Activated gamma-delta T cell (primary cell): ENCODE results near the gene TBC1D23.
A peak's percentile ranks its signal among the peaks of the same experiment; 100 is the strongest.
"Not testable (repeated sequence)": the region's sequence is repeated elsewhere in the genome, so short reads cannot be mapped to it uniquely, and the experiment has no call there.

ENCODE experiments used
- DNase-seq: peaks from one replicate; lab custom pipeline; 2025; lab: John Stamatoyannopoulos, UW

TBC1D23 gene

DNA sequence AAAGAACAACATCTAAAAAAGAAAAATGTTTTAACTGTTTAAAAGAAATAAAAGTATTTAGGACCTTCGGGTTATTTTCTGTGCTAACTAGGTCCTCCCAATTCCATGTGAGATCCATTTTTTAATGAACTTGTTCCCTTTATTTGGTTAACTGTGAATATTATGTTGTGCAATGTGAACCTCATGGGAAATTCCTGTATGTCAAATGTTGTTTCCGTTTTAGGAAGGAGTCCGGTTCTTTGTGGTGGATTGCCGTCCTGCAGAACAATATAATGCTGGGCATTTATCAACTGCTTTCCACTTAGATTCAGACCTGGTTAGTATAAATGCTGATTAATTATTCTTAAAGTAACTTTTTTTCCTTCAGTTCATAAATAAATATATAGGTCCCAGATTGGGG is 38.2 kb downstream of the TBC1D23 start:
- DNase-seq, result no peak

DNA sequence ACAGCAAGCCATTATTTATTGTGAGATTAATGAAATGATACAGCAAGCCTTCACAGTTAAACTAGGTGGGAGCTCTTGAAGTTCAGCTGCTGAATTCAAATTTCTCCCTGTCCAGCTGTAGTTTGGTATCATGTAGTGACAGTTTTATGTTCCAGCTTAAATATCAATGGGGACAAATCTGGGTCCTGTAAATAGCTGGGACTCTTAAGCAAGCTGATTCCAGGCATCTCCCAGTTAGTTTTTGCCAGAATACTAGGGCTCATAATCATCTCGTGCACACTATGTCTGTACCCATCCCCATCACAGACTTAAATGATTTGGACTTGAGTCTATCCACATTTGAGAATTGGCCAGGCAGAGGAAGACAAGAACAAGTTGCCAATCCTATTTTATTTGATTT is 45.9 kb downstream of the TBC1D23 start:
- DNase-seq, result no peak

- DNase-seq, result no peak
Measured at GRCh38 chr3:100310355-100310965, 49.7 kb downstream of the TBC1D23 start.

DNA sequence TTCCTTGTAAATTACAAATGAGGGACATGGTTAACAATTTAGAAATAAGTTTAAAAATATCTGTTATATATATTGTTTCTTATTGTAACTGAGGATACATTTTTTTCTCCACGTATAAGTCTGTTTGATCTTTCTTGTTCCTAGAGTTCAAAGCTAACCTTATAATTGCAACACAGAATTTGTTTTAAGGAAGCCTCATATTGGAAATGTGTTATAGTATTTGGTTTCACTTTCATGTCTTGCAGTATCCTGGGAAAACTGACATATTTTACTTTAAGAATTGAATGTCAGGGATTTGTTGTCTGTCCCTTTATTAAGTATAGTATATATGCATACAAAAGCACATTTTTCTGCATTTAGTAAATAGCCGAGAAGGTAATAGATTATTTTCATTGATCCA is 50.2 kb downstream of the TBC1D23 start:
- DNase-seq, result no peak

DNA sequence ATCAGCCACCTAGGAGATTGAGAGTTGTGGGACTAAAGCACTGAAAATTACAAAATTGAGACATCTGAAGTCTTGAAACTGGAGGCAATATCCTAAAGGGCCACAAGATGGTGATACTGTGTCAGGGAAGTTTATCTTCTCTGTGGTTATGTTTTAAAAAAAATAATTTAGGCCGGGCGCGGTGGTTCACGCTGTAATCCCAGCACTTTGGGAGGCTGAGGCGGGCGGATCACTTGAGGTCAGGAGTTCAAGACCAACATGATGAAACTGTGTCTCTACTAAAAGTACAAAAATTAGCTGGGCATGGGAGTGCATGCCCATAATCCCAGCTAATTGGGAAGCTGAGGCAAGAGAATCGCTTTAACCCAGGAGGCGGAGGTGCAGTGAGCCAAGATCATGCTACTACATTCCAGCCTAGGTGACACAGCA is 55.9 kb downstream of the TBC1D23 start:
- DNase-seq, result no peak

DNA sequence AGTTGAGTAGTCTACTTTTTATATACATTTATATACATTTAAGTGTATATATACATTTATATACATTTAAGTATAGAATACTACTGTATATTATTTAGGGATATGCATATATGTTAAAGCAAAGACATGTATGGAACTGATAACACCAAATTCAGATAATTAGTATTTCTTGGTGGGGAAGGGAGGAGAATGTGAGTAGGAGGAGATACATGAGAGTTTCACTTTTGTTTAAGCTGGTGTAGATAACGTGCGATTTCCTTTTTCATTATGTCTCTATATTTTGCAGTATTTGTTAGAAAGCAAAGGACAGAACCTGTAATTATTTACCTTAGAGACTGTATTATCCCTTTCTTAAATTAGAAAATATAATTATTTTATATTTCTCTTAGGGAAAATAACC is 57.1 kb downstream of the TBC1D23 start:
- DNase-seq, result no peak

DNA sequence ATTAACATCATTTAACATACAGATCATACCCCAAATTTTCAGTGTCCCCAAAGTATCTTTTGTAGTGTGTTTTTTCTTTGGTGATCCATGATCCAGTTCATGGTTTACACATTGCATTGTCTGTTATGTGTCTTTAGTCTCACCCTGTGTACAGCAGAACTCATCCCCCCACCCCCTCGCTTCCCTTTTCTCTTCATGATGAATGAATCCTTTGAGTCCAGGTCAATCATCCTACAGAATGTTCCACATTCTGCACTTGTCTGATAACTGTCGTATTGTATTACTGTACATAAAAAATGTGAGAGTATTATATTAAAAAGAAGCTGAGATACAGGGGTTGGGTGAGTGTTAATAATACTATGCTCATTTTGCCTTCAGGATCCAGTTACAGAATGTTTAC is 59.2 kb downstream of the TBC1D23 start:
- no peak for DNase-seq

DNA sequence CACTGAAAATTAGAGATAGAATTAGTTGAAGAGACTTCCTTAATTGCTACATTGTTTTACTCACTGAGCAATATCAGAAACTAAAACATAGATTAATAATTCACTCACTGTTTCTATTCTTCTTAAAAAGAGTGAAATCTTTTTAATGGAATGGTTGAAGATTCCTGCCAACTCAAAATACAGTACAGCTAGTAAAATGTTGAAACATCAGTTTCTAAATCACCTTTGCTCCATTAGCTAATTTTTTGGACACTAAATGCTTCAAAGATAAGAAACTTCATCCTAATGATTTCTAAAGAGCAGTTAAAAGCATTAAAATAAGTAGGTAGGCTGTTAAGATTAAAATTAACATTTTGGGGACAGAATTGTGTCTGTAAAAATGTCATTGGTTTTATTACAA is 63.3 kb downstream of the TBC1D23 start:
- no peak for DNase-seq

DNA sequence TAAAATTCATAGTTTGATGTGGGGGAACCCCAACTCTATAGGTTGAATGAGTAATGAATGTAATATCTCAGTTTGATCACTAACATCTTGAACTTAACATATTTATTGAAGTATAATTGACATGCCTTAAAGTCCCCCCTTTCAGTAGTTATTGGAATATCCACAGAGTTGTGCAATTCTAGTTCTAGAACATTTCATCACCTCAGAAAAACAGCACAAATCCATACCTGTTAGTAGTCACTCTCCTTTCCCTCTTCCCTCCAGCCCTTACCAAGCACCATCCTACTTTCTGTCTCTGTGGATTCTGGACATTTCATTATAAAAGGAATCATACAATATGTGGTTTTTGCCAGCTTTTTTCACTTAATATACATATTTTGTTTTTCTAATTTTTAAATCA is 65.0 kb downstream of the TBC1D23 start:
- DNase-seq, result no peak

GRCh38 chr3:100327377-100327776 is 66.6 kb downstream of the TBC1D23 start:
- DNase-seq, result not testable (repeated sequence)

DNA sequence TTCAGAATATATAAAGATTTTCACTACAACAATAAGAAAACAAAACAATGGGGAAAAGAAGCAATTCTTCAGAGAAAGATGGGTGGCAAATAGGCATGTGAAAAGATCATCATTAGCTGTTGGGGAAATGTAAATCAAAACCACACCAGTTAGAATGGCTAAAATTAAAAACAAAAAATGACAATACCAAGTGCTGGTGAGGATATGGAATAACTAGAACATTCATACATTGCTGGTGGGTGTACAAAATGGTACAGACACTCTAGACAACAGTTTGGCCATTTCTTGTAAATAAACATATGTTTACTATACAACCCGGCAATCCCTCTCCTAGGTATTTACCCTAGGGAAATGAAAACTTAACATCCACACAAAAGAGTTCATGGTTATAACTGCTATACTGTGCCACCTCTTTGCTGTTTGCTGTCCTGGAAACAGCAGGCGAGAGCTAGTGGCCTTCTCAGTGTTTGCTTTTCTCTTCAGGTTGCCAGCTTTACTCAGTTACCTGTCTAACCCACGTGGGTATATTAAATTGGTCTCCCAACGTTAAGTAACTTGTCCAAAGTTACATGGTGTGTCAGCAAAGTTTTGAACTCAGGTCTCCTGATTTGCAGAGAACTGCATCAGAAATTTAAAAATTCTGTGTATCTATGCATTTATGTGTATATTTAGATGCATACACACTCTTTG is 69.2 kb downstream of the TBC1D23 start:
- no peak for DNase-seq

GRCh38 chr3:100330651-100331050 is 69.9 kb downstream of the TBC1D23 start:
- DNase-seq, result no peak

GRCh38 chr3:100331660-100332059 is 70.9 kb downstream of the TBC1D23 start:
- DNase-seq, result no peak

DNA sequence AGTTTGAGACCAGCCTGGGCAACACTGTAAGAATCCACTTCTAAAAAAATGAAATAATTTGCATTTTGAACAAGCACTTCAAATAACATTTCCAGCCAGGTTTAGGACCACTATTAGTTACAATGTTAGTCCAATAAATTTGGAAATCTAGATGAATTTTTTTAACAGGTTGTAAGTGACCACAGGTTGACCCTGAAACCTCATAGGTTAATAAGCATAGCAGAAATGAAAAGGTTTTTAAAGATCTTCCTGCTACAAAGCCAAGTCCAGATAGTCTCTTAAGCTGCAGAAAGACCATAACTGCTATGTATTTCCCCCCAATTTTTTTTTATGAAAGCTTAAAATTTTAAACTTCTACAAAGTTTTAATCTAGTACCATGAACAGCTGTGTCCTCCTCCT is 72.3 kb downstream of the TBC1D23 start:
- DNase-seq, result no peak

DNA sequence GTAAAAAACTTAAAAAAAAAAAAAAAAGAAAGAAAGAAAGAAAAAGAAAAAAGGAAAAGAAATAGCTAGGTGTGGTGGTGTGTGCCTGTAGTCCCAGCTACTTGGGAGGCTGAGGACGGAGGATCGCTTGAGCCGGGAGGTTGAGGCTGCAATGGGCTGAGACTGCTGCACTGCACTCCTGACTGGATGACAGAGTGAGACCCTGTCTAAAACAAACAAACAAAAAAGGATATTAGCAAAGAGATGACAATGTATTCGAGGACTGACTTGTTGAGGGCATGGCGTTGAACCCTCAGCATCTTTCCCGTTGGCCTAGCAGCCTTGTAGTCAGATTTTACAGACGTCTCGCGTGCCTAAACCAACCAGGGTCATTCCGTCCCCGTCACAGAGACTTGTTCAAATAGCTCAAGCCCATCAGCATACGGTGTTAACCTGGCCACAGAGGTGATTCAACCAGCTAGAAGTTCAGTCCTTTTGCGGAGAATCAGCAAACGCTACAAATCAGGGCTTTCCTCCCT is 73.2 kb downstream of the TBC1D23 start:
- DNase-seq, result no peak

DNA sequence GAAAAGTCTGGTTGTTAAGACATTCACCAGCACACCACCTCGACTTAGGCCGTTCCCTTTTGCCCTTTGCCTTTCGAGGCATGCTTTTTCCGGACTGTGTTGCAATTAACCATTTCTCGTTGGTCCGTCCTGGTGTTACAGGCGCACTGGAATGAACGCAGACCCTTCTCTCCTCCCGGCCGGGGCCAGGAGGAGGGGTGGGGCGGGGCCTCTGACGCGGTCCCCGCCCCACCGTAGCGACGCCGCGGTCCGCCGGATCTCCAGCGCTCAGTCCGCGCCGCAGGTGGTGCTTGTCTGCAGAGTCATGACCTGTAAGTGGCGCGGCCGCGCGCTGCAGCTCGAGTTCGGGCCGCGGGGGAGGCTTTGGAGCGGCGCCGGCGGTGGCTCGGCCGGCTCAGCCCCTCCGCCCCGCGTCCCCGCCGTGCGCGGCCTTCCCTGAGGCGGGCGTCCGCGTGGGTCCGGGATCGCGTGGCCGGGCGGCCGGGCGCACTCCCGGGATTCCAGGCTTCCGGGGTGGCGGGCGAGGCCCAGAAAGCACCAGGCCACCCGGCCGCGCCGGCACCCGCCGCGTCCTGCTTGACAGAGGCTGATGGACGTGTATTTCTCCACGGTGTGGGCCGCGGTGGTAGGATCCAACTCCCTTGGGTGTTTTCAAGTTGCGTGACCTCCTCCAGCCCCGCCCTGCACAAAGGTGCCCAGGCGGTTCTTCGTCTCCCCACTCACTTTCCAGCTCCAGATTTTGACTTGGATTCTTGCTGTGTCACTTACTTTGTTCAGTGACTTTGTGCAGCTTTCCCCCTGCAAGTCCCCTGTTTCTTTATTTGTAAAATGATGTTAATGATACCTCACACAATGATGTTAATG is 73.9 kb downstream of the TBC1D23 start, which contains the start of gene NIT2:
TSS of gene NIT2 (plus strand) at position 270 of the 864 bp plus-strand sequence. CDS start at position 305, 35 bp downstream.
- peak; percentile 70 for DNase-seq

- DNase-seq, result no peak
Measured at GRCh38 chr3:100335434-100335833, 74.6 kb downstream of the TBC1D23 start.

DNA sequence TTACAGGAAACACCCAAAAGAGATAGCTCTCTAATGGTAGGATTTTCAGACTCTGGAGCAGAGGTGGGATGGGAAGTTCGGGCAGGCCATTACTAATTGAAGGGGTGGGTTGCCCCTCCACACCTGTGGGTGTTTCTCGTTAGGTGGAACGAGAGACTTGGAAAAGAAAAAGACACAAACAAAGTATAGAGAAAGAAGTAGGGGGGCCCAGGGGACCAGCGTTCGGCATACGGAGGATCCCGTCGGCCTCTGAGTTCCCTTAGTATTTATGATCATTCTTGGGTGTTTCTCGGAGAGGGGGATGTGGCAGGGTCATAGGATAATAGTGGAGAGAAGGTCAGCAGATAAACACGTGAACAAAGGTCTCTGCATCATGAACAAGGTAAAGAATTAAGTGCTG is 75.4 kb downstream of the TBC1D23 start:
- not testable (repeated sequence) for DNase-seq

DNA sequence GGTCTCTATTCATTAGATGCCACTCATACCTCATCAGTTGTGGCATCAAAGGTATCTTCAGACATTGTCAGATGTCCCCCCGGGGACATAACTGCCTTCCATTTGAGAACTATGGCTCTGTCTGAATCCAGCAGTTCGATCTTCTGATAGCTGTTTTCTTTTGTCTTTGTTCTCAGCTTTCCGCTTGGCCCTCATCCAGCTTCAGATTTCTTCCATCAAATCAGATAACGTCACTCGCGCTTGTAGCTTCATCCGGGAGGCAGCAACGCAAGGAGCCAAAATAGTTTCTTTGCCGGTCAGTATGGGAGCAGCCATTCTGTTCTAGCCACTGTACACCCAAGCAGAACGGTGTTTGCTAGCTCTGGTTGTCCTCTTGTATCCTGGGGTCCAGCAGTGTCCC is 78.1 kb downstream of the TBC1D23 start:
- no peak for DNase-seq

DNA sequence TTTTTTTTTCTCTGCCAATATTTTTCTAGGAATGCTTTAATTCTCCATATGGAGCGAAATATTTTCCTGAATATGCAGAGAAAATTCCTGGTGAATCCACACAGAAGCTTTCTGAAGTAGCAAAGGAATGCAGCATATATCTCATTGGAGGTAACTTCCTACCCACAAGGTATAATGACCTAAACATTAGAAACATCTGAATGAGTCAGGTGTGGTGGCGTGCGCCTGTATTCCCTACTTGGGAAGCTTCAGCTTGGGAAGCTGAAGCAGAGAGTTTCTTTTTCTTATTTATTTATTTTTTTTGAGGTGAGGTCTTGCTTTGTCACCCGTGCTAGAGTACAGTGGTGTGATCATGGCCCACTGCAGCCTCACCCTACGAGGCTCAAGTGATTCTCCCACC is 79.0 kb downstream of the TBC1D23 start:
- DNase-seq, result no peak

DNA sequence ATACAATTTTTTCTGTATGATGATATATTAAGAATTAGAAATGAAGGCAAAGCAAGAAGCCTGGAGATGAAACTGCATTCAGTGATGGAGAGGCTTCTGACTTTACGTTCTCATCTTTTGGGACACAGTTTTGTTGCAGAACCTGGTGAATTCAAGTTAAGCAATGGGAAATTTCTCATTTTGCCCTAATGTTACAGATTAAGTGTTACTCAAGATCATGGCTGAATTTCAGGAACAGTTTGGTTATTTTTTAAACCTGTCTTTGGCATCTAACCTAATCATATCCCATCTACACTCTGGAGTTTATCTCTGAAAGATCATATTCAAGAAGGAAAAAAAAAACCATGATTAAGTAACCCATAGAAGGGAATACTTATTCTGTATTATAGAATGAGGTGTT is 79.7 kb downstream of the TBC1D23 start:
- DNase-seq, result no peak

- no peak for DNase-seq
Measured at GRCh38 chr3:100348727-100349126, 87.9 kb downstream of the TBC1D23 start.

DNA sequence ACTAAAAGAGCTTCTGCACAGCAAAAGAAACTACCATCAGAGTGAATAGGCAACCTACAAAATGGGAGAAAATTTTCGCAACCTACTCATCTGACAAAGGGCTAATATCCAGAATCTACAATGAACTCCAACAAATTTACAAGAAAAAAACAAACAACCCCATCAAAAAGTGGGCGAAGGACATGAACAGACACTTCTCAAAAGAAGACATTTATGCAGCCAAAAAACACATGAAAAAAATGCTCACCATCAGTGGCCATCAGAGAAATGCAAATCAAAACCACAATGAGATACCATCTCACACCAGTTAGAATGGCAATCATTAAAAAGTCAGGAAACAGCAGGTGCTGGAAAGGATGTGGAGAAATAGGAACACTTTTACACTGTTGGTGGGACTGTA is 91.0 kb downstream of the TBC1D23 start:
- not testable (repeated sequence) for DNase-seq
